ENCODE measurements around the gene CKLF.

Gene CKLF

DNA sequence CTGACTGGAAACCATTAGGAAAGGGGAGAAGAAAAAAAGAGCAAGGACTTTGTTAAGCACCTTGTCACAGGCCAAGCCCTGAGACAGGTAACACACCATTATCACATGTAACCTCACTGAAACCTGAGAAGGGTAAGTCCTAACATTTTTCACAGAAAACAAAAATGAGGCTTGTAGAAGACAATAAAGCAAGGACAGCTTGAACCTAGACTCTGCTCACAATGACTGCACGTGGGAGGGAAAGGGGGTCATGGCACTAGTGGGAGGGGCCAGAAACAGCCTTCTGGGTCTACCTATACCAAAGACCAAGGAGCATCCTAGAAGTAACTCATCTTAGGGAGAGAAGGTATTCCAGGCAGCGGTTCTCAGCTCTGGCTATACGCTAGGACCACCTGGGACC lies 10.0 kb upstream of the CKLF start:
- no peak for TF ChIP-seq GATA1 (IDR thresholded peaks at IDR 0.05; ENCODE audit: low read depth, low read length)
- TF ChIP-seq POLR2A (IDR thresholded peaks at IDR 0.05; ENCODE audit: low read length), result no peak
- no peak for DNase-seq

DNA sequence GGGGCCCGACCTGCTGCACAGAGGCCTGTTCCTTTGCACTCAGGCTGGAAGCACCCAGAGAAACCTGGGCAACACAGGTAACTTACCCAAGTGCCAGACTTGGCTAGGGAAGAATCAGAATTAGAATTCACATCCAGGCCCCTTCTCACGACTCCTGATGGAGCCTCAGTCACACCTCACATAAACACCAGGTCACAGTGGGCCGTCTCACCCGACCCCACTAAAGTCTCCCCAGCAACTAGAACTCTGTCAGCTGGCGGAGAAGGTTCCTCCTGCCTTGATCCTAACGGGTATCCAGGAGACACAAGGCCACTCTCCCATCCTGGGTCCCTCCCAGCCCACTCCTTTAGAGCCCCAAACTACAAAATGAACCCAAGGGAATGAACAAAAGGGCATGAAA lies 8.8 kb upstream of the CKLF start:
- DNase-seq, result no peak
- TF ChIP-seq GATA1 (IDR thresholded peaks at IDR 0.05; ENCODE audit: low read depth, low read length), result no peak
- TF ChIP-seq POLR2A (IDR thresholded peaks at IDR 0.05; ENCODE audit: low read length), result no peak

DNA sequence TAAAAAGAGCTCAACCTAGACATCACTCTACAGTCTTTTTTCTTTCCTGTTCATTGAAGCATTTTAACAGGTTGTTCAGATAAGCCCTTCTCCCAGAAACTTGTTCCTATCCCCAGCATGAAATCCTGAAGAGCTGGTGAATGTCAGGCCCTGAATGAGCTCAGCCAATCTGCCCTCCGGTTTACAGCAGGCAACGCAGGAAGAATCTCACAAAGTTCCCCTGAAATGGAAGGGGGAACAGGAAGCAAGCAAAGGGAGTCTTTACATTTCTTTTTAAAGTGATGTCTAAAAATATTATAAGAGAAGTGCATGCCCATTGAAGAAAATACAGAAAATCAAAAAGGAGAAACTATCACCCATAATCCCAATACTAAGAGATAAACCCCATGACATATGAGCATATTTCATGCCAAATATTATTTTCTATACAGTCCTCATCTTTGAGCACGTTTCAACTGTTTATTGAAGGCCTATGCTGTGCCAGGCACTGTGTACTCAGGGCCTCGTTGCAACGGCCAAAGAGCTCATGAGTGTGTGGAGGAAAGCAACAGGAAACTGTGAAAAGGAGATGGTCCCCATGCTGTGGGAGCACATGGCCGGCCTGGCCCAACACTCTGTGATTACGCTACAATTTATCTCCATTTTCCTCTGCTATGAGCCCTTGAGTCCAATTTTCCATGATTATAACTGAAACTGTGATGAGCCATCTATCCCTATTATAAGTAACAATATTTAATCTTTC lies 8.2 kb upstream of the CKLF start:
- no peak for DNase-seq
- TF ChIP-seq POLR2A (IDR thresholded peaks at IDR 0.05; ENCODE audit: low read length) (no peak), GATA1 (IDR thresholded peaks at IDR 0.05; ENCODE audit: low read depth, low read length) (no peak)

DNA sequence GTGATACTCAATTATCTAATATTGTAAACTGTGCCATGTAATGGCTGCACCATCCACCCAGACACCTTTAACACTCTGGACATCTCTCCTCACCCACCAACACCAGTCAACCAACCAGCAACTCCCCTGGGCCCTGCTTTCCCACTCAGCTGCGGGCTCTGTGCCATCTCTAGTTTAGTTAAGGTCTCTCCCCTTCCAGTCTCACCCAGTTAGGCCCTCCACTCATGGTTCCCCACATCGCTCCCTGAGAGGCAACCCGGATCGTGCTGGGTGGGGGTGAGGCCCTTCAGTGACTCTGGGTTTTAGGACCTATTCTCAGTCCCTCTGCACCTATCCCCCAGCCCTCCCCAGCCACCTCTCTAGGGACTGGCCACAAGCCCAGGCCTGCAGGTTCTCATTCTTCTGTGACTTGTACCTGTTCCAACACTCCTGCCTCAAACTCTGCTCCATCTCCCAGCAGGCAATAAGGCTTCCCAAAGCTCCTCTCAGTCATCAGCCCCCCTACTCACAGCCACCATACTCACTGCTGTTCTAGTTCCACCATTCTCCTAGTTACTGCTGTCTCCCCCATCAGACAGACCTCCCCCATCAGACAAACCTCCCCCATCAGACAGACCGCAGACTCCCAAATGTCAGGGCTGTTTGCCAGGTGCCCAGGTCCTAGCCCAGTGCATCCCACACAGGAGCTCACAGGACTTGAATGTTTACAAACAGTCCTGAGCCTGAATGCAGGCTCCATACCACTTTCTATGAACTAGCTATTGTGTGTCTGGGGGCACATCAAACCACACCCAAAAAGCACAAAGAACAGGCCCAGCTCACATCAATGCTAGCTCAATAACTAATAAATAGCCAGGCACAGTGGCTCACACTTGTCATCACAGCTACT lies 5.0 kb upstream of the CKLF start:
- no peak for TF ChIP-seq GATA1 (IDR thresholded peaks at IDR 0.05; ENCODE audit: low read depth, low read length)
- no peak for TF ChIP-seq POLR2A (IDR thresholded peaks at IDR 0.05; ENCODE audit: low read length)
- no peak for DNase-seq

DNA sequence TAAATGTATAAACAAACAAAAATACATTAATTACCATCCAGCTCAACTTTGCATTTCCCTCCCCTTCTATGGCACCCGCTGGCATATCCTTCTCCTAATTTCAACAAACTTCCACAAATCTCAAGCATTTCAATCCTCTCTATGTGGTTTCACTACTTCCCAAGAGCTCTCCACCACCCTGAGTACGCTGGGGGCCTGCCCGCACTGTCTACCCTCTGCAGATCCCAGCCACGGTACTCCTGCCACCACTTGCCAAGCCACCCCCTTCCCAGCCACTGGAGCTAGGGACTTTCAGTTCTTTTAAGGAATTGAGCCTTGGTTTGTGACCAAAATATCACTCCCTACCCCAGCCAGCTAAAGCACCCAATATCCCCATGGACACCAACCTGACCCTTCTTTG lies 4.3 kb upstream of the CKLF start:
- TF ChIP-seq POLR2A (IDR thresholded peaks at IDR 0.05; ENCODE audit: low read length), result no peak
- TF ChIP-seq GATA1 (IDR thresholded peaks at IDR 0.05; ENCODE audit: low read depth, low read length), result no peak
- DNase-seq, result no peak

DNA sequence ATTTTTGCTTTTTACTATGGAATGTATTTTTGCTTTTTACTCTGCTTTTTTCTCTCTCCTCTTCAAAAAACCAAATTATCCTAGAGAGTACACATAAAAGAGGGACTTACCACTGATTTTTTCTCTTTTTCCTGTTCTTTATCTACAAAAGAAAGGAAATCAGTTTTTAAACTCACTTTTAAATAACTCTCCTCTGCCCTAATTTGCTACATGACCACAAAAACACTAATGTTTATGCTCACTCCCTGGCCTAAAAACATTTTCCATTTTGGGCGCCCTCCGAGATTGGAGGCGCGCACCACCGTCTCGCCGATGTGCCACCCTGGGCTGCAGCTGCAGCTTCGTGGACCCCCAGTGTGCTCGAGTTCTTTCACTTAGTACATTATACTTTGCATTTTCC lies 3.5 kb upstream of the CKLF start:
- no peak for DNase-seq
- TF ChIP-seq GATA1 (IDR thresholded peaks at IDR 0.05; ENCODE audit: low read depth, low read length), result no peak

DNA sequence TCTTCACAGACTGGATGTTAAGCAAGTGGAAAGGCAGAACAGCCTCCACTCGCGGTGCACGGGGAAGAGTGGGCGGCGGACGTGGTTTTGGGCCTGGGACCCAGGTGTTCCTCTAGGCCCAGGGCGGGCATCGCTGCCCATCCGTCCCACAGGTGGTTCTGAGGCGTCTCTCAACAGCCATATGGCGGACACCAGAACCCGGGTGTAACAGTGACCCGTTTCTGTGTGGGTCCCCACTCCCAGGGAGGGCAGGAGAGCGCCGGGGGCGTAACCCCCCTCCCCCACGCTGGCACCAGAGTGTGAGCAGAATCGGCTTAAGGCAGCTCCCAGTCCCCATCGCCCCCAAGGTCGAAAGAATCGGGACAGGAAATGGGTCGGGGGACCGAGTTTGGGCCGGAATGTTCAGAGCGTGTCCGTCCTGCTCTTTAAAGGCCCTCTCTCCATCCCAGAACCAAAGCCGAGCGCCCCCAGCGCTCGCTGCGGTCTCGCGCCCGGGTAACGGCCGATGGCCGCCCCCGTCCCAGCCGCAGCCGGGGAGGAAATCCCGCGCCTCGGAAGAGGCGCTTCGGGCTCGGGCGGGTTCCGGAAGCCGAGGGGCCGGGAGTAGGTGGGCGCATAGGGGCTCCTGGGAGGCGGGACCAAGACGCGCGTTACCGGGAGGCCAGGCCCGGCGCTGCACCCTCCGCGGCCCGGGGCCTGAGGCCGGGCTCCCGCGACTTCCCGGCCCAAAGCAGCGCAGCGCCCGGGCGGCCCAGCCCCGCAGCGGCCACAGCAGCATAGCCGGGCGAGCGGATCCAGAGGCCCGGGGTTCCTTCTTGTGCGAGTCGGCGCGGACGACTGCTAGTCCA lies 2.9 kb upstream of the CKLF start, which contains the start of gene TK2:
TK2 (minus strand) TSS at position 839 of the 848 bp plus-strand sequence; CDS start at position 778, 61 bp downstream.
- peak; percentile 75 to 80 for DNase-seq
- TF ChIP-seq GATA1 (IDR thresholded peaks at IDR 0.05; ENCODE audit: low read depth, low read length) (no peak), POLR2A (IDR thresholded peaks at IDR 0.05; ENCODE audit: low read length) (peak; percentile 49)

DNA sequence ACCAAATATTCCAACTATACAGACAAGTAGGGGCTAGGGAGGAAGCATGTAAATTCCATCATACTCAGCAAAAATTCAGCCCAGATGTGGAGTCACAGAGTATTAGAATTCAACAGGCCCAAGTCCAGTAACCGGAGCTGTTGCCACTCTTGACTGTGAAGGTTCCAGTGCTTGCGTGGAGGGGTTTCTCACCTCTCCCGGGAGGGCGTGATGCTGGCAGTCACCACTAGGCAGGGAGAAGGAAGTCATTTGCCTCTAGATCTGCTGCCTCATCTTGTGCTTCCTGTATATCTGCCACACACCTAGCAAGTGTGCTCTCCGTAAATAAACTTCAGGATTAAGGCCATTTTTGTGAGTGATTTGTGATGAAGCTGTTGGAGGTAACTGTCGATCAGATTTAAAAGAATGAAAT lies 1.0 kb upstream of the CKLF start:
- no peak for TF ChIP-seq POLR2A (IDR thresholded peaks at IDR 0.05; ENCODE audit: low read length)
- TF ChIP-seq GATA1 (IDR thresholded peaks at IDR 0.05; ENCODE audit: low read depth, low read length), result no peak
- DNase-seq, result peak; percentile 74

DNA sequence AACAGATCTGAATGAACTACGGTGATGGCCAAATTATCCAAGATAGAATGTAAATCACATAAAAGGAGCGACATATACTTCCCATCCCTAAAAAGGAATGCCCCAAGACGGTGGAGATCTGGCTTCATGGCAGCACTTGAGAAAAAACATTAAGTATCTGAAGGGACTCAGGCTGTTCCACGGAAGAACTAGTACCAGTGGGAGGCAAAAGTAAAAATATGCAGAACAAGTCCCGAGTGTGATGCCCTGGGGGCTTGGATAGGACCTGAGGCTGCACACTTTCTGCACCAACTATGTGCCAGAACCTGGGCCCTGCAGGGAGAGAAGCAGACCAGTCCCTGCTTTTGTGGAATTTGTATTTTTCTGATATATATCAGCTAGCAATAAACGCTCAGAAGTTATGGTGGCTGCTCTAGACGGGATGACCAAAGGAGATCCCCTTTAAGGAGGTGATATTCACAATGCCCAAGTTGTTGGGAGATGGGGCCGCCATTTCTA lies 539 bp upstream of the CKLF start:
- TF ChIP-seq GATA1 (IDR thresholded peaks at IDR 0.05; ENCODE audit: low read depth, low read length) (no peak), POLR2A (IDR thresholded peaks at IDR 0.05; ENCODE audit: low read length) (no peak)

DNA sequence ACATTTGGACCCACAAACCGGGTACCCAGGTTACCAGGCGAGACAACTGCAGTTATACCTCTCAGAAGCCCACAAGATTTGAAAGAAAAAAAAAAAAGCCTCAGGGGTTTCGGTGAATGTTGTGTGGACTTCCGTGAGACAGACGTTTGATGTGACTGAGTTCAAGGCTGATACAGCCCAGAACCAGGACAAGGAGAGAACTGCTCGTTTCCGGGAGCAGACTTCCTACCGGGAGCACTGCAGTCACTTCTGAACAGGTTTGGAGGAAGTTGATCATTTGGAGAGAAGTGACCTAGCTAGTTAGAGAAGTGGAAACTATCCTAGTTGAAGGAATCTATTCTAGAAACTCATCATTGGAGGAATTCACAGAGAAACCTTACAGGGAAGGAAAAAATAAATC lies 847 bp downstream of the CKLF start:
- TF ChIP-seq GATA1 (IDR thresholded peaks at IDR 0.05; ENCODE audit: low read depth, low read length) (no peak), POLR2A (IDR thresholded peaks at IDR 0.05; ENCODE audit: low read length) (no peak)
- peak in 1 of 2 experiments; percentile 35 for DNase-seq

More for the DNA sequence above, 539 bp upstream of the CKLF start:
- peak in 1 of 2 experiments; percentile 54 for DNase-seq

DNA sequence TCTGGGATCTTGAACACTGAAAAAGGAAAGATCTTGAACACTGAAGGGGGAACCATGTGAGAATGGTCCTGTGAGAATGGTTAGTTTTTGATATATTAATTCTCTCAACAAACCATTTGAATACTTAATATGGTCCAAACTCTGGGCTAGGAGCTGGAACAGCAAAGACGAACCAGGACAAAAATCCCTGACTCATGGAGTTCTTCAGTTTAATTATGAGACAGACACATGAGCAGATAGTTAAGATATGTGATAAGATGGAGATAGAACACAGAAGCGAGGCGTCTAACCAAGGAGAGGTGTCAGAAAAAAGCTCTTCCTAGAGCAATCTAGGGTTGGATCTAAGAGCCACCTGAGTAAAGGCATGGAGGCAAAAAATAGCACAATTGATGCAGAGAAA lies 1.6 kb downstream of the CKLF start:
- peak; percentile 40 to 43 for DNase-seq
- TF ChIP-seq GATA1 (IDR thresholded peaks at IDR 0.05; ENCODE audit: low read depth, low read length) (no peak), POLR2A (IDR thresholded peaks at IDR 0.05; ENCODE audit: low read length) (no peak)

DNA sequence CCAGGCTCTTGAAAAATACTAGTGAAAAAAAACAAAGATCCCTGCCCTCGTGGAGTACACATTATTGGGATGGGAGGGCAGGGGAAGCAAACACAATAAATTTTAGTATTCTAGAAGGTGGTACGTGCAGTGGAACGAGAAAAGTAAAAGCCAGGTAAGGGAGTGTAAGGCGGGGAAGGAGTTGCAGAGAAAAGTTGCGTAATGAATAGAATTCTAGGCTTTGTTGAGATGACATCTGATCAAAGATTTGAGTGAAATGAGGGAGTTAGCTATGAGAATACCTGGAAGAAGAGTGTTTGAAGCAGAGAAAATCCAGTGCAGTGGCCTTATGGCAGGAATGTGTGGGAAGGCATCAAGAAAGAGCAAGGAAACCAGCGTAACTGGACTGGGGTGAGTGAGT lies 2.1 kb downstream of the CKLF start:
- TF ChIP-seq POLR2A (IDR thresholded peaks at IDR 0.05; ENCODE audit: low read length) (no peak), GATA1 (IDR thresholded peaks at IDR 0.05; ENCODE audit: low read depth, low read length) (no peak)
- DNase-seq, result no peak

DNA sequence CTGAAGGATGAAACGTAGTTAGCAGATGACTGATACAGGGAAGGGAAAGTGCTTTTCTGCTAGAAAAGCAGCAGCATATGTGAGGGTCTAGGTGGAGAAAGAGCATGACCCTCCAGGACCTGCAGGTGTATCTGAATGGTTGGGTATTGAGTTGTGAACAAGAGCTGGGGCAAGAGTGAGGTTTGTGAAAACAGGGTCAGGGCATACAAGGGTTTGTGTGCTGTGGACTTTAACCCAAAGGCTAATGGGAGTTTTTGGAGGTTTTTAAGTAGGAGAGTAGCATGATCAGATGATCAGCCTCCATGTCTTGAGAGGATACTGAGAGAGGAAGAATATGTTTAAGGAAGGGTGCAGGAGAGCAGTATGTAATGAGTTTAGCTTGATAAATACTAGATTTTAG lies 7.7 kb downstream of the CKLF start:
- no peak for DNase-seq
- no peak for TF ChIP-seq POLR2A (IDR thresholded peaks at IDR 0.05; ENCODE audit: low read length)
- TF ChIP-seq GATA1 (IDR thresholded peaks at IDR 0.05; ENCODE audit: low read depth, low read length), result no peak
